ENCODE results near the gene CNTFR. TPM values are rescaled to one million over a fixed set of nuclear protein-coding genes. Genes with fewer than 3 reads are reported as not detected.
A peak's percentile ranks its signal among the peaks of the same experiment; 100 is the strongest.

Gene CNTFR
- total and polyA plus RNA-seq, 2 of the 8 experiments (the other 6 are each of a cell fraction or from before 2014, with no cell fraction given): 1.2 to 4.2 TPM

DNA sequence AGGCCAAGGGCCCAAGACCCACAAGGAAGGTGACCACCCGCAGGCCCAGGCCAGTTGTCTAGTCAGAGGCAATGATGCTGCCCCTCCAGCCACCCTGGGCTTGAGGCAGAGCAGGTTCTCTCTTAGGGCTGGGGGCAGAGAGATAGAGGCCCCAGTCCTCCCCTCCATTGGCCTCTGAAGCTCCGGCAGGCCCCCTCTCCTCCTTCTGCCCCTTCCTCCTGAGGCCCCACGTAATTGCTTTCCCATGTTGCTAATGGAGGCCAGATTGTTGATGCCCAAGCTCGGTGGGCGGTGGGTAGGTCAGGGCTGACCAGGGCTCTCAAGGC is 40.2 kb downstream of the CNTFR start:
- Histone ChIP-seq H4K91ac (replicated peaks; ENCODE audit: insufficient read length, low read length) (no peak overlapping the region), H3K36me3 (ENCODE audit: control insufficient read depth in 2 of 4, insufficient read depth in 4 of 4, low read length in 3 of 4) (no peaks in the 10 kb centered on the region), H2BK5ac (ENCODE audit: low read depth, low read length) (no peak overlapping the region), H3K79me2 (ENCODE audit: control insufficient read depth in 1 of 2, insufficient read depth in 2 of 2, low read length in 2 of 2) (no peaks in the 10 kb centered on the region), H2BK120ac (replicated peaks; ENCODE audit: low read depth, low read length) (no peak overlapping the region), H3K23ac (ENCODE audit: insufficient read length) (no peak overlapping the region), H3K18ac (ENCODE audit: extremely low read depth, low read length) (no peak overlapping the region), H3K79me1 (ENCODE audit: low read depth, low read length) (no peaks in the 10 kb centered on the region), H3K14ac (ENCODE audit: insufficient read length) (no peak overlapping the region), H3K4ac (replicated peaks; ENCODE audit: insufficient read length, low read depth, low read length) (no peak overlapping the region), H3K27ac (ENCODE audit: low read depth, low read length) (no peak overlapping the region), H4K5ac (ENCODE audit: insufficient read length, low read depth, low read length) (no peak overlapping the region), H4K20me1 (replicated peaks in 1 of 2; ENCODE audit: control insufficient read depth in 1 of 2, insufficient read depth in 2 of 2, low read length in 2 of 2) (peaks cover 1 to 5% of the 10 kb centered on the region in 2 experiments), H3K27me3 (replicated peaks in 1 of 4; ENCODE audit: control insufficient read depth in 3 of 4, extremely low read depth in 1 of 4, insufficient read depth in 3 of 4, low read length in 3 of 4) (peaks cover 0 to 10% (median 4%) of the 10 kb centered on the region in 4 experiments; a peak in 4 of 7 replicates), H3K56ac (replicated peaks; ENCODE audit: insufficient read length, low read depth, low read length) (no peak overlapping the region), H3K4me1 (replicated peaks in 1 of 4; ENCODE audit: control insufficient read depth in 3 of 4, insufficient read depth in 4 of 4, low read length in 3 of 4) (peaks cover 0 to 4% (median 1%) of the 10 kb centered on the region in 4 experiments; a peak in 4 of 7 replicates), H2BK20ac (ENCODE audit: low read length) (no peak overlapping the region), H2AK5ac (ENCODE audit: low read depth, low read length) (no peak overlapping the region), H2AFZ (ENCODE audit: low read length) (no peak overlapping the region), H3K9me3 (ENCODE audit: insufficient read depth in 2 of 2, low read depth in 1 of 2, low read length in 1 of 2) (no peaks in the 10 kb centered on the region), H4K8ac (ENCODE audit: extremely low read depth, insufficient read depth, low read length) (no peak overlapping the region), H3K9ac (replicated peaks in 1 of 4; ENCODE audit: extremely low read depth in 1 of 4, low read depth in 3 of 4, low read length in 3 of 4) (no peak overlapping the region), H3K4me3 (ENCODE audit: extremely low read depth in 1 of 4, insufficient read depth in 2 of 4, low read depth in 3 of 4, low read length in 4 of 4) (no peak overlapping the region), H3K23me2 (ENCODE audit: low read depth, low read length) (no peaks in the 10 kb centered on the region), H2BK15ac (ENCODE audit: low read length) (no peak overlapping the region), H3K4me2 (ENCODE audit: insufficient read depth in 1 of 2, low read depth in 2 of 2, low read length in 2 of 2) (no peak overlapping the region), H2BK12ac (ENCODE audit: low read depth, low read length) (no peak overlapping the region)
- ChIA-PET POLR2A (ENCODE audit: partially characterized antibody) (interaction anchor here (0.6 to 0.7 kb wide), 2 partner anchors 172 to 219 kb away, joined by 3 read pairs; no protein-coding TSS in a partner anchor), CTCF (ENCODE audit: partially characterized antibody) (interaction anchor here (0.7 to 9.4 kb wide), 16 partner anchors 11 to 132 kb away, joined by 3 to 157 read pairs (median 10); partner anchors contain the start of gene ENHO)
- TF ChIP-seq RAD21 (IDR thresholded peaks at IDR 0.05 in 1 of 2, conservative IDR thresholded peaks at IDR 0.05 in 1 of 2; ENCODE audit: low read depth in 2 of 2, low read length in 2 of 2) (no peak), ZNF274 (IDR thresholded peaks at IDR 0.05; ENCODE audit: borderline replicate concordance, extremely low read depth, low read length) (no peak), BCL11A (IDR thresholded peaks at IDR 0.05; ENCODE audit: low read depth in 2 of 2, low read length in 2 of 2) (no peak), SP1 (IDR thresholded peaks at IDR 0.05; ENCODE audit: low read depth, low read length) (no peak), CEBPB (IDR thresholded peaks at IDR 0.05; ENCODE audit: low read depth, low read length) (no peak), TBP (IDR thresholded peaks at IDR 0.05; ENCODE audit: low read depth, low read length) (no peak), TEAD4 (IDR thresholded peaks at IDR 0.05; ENCODE audit: low read depth, low read length) (no peak), NANOG (IDR thresholded peaks at IDR 0.05; ENCODE audit: insufficient read depth, low read depth, low read length, poor library complexity, severe bottlenecking) (no peak)
- DNase-seq (ENCODE audit: low read depth in 1 of 2, low spot score in 2 of 2): peak in 1 of 2 experiments; percentile 32
- no peak for FAIRE-seq
- 78% methylated on average over 5 of the region's 5 CpGs; no CpG with 5 or more reads in 1 of the 2 experiments for WGBS, 2 experiments (ENCODE audit: extremely low coverage in 1 of 2, insufficient coverage in 1 of 2, insufficient read length in 1 of 2, insufficient replicate concordance in 2 of 2, low coverage in 1 of 2, low lambda C conversion rate in 2 of 2, missing lambda C conversion rate in 1 of 2)

All from H1 (cell line).